ENCODE measurements around the gene SLC25A22.

SLC25A22 gene

DNA sequence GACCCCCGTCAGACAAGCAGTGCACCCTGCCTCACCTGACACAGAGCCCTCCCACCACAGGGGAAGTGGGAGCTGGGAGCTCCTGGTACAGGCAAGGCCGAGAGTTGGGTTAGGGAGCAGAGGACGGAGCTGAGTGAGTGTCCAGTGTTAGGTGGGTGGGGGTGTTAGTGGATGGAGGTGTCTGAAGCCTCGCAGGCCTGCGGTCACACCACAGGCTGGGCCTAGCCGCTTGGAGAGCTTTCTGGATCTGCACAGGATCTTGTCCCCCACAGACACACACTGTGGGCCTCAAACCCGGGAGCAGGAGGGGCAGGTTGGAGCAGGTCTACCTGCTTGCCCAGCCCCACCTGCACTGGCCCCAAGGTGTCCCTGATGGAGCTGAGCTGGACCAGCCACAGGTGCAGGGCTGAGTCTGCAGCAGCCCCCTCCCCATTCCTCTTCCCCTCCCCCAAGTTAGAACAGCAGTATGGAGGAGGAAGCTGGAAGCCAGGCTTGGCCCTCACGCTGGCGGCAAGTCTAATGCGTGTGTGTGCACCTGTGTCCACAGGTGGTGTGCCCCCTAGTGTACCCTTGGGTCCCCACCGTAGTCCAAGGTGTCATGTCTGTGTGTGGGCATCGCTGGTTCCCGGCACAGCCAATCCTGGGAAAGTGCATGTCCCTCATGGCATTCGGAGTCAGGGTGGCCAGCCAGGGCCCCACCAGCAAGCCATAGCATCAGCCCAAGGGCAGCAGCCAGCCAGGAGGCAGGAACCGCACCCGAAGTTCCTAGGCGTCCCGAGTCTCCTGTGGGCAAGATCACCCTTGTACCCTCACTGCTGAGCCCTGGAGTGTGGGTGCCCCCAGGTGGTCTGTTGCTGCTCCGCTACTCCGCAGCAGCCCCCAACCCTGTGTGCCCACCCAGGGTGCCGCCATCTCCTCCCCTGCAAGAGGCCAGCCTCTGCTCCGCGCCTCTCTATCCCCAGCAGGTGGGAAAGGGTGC is 18.8 kb downstream of the SLC25A22 start:
- intact Hi-C loops (cut with DNase I; ENCODE audit: low total_unique reads) = no loop called here
- H3K27ac ChIP-seq = no peak overlapping the region
- H3K27me3 ChIP-seq = no peaks in the 10 kb centered on the region
- TF ChIP-seq, protein P1, sequence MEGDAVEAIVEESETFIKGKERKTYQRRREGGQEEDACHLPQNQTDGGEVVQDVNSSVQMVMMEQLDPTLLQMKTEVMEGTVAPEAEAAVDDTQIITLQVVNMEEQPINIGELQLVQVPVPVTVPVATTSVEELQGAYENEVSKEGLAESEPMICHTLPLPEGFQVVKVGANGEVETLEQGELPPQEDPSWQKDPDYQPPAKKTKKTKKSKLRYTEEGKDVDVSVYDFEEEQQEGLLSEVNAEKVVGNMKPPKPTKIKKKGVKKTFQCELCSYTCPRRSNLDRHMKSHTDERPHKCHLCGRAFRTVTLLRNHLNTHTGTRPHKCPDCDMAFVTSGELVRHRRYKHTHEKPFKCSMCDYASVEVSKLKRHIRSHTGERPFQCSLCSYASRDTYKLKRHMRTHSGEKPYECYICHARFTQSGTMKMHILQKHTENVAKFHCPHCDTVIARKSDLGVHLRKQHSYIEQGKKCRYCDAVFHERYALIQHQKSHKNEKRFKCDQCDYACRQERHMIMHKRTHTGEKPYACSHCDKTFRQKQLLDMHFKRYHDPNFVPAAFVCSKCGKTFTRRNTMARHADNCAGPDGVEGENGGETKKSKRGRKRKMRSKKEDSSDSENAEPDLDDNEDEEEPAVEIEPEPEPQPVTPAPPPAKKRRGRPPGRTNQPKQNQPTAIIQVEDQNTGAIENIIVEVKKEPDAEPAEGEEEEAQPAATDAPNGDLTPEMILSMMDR (IDR thresholded peaks at IDR 0.05) = no peak
- DNase-seq = peak in 1 of 2 donors; percentile 65
- H3K4me1 ChIP-seq = peaks cover 0 to 46% (median 33%) of the 10 kb centered on the region in 4 donors
- peaks cover 0 to 12% (median 0%) of the 10 kb centered on the region in 3 donors for H3K36me3 ChIP-seq
- H3K9me3 ChIP-seq = no peaks in the 10 kb centered on the region
- H3K4me3 ChIP-seq = no peak overlapping the region

DNA sequence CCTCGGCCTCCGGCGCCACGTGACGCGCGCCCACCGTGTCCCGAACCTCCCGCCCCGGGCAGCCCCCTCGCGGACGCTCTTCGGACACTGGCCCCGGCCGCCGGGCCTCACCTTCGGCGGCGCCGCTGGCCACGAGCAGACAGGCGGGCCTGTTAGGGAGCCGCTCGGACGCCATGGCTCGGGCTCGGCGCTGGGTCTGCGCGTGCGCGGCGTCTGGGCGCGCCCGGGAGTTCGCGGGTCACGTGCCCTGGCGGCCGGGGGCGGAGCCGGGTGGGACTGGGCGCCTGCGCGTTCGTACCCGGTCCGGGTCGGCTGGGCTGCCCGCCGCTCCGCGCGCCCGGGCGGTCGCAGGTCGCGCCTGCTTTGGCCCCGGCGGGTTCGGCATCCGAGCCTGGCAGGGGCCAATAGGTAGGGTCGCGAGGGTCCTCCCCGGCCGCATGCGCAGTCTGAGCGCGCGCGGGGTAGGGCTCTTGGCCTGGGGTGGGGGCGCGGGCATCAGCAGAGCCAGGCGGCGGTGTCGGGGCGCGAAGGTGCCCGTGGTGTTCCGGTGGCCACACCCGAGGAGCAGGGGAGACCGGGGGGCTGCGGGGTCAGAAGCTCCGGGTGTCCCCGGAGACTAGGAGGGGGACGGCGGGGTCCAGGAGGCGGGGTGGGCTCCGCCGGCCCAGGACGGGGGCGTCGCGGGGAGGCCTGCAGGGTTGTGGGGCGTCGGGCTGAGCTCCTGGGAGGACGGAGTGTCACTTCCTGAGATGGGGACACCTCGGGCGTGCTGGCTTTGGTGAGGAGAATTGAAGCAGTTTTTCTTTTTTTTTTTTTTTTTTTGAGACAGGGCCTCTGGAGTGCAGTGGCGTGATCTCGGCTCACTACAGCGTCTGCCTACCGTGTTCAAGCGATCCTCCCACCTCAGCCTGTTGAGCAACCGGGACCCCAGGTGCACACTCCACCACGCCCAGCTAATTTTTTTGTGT is 20.5 kb downstream of the SLC25A22 start, which contains the start of gene GATD1:
Gene GATD1, minus strand, starts transcription at position 200 of the 968 bp plus-strand sequence. Its CDS starts 25 bp downstream, at position 175.
- no peaks in the 10 kb centered on the region for H3K9me3 ChIP-seq
- no peaks in the 10 kb centered on the region for H3K27me3 ChIP-seq
- DNase-seq = peak; percentile 85 to 94
- peak within 1 kb of the TSS; percentile 84 to 90 for H3K27ac ChIP-seq
- intact Hi-C loops (cut with DNase I; ENCODE audit: low total_unique reads) = no loop called here
- H3K36me3 ChIP-seq = peaks cover 0 to 29% (median 4%) of the 10 kb centered on the region in 3 donors
- H3K4me1 ChIP-seq = peaks cover 0 to 46% (median 30%) of the 10 kb centered on the region in 4 donors
- H3K4me3 ChIP-seq = peak within 1 kb of the TSS; percentile 83 to 89
- TF ChIP-seq, protein P1 (IDR thresholded peaks at IDR 0.05) = no peak

DNA sequence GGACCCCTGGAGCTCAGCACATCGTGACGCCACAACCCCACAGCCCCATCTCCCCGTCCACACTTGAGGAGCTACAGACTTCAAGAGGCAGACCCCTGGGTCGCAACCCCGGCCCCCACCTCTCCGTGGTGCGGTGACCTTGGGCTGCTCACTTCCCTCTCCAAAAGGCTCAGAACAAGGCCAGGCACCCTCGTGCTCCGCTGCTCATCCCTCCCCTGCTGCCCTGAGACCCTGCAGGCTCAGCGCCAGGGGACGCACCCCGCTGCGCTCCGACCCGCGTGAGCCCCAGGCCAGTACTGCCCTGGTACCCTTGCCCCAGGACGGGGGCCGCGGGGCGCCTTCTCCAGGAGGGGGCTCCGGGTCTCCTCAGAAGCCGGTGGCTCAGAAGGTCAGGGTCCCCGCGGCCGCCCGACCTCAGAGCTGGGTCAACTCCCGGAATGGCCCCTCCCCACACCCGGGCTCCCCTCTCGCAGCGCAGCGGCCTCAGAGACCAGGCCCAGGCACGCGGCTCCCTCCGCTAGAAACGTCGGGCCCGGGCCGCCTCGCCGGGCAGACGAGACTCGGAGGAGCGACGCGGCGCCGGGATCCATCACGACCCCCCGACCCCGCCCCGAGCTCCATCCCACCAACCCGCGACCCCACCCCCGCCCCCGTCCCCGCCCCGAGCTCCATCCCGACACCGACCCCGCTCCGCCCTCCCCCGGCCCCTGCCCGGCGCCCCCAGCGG is 21.4 kb downstream of the SLC25A22 start:
- H3K27me3 ChIP-seq = no peaks in the 10 kb centered on the region
- H3K9me3 ChIP-seq = no peaks in the 10 kb centered on the region
- H3K4me1 ChIP-seq = peaks cover 0 to 49% (median 30%) of the 10 kb centered on the region in 4 donors
- peaks cover 0 to 37% (median 13%) of the 10 kb centered on the region in 3 donors for H3K36me3 ChIP-seq
- H3K27ac ChIP-seq = peak overlapping the region; percentile 84 to 90
- TF ChIP-seq, protein P1 (IDR thresholded peaks at IDR 0.05) = no peak
- DNase-seq = peak in 1 of 2 donors; percentile 70
- H3K4me3 ChIP-seq = peak overlapping the region; percentile 83 to 89
- intact Hi-C loops (cut with DNase I; ENCODE audit: low total_unique reads) = no loop called here

DNA sequence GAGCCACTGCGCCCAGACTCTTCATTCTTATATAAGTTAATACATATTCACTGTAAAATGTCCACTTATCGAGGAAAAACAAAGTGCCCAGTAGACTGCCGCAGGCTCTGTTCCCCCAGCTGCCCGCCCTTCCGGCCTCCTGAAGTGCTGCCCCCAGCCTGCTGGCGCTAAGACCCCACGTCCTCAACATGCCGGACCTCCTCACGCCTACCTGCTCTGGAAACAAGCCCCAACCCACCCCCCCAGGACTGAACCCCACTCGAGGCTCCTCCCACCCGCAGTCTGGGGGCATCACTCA is 21.9 kb downstream of the SLC25A22 start:
- TF ChIP-seq, protein P1 (IDR thresholded peaks at IDR 0.05) = no peak
- peak overlapping the region in 1 of 2 donors; percentile 90 for H3K27ac ChIP-seq
- H3K4me3 ChIP-seq = peak overlapping the region; percentile 83 to 89
- H3K36me3 ChIP-seq = peaks cover 0 to 42% (median 18%) of the 10 kb centered on the region in 3 donors
- no peaks in the 10 kb centered on the region for H3K9me3 ChIP-seq
- no peak for DNase-seq
- H3K4me1 ChIP-seq = peaks cover 0 to 49% (median 30%) of the 10 kb centered on the region in 4 donors
- intact Hi-C loops (cut with DNase I; ENCODE audit: low total_unique reads) = no loop called here
- H3K27me3 ChIP-seq = no peaks in the 10 kb centered on the region

All from tibial artery (tissue), 4 donors.